GM19463 (cell line): ENCODE data around the gene CALN1.
"Not testable (repeated sequence)": the region's sequence is repeated elsewhere in the genome, so short reads cannot be mapped to it uniquely, and the experiment has no call there.

Source experiments
- ATAC-seq: cut with Tn5 transposase; IDR thresholded peaks from one replicate; pipeline ENCODE4 v1.9.1; 2021; ENCODE audit warnings: mild to moderate bottlenecking, moderate library complexity; ENCODE audit not compliant: unreplicated experiment

CALN1 gene

DNA sequence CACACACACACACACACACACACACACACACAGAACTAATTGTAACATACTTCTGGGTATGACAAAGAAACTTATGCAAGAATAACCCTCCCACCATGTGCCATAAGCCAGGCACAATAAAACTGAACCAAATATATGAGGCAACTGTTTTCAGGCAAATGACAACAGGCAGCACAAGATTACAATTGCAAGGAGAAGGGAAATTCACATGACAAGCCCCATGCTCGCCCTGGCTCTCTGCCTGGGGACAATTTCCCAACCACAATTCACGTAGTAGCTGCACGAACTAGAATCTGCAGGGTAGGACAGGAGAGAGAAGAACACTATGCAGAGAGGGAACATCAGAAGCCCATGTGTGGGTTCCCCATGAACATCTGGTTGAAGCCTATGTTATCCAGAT is 143.3 kb downstream of the CALN1 start:
- ATAC-seq: no peak

DNA sequence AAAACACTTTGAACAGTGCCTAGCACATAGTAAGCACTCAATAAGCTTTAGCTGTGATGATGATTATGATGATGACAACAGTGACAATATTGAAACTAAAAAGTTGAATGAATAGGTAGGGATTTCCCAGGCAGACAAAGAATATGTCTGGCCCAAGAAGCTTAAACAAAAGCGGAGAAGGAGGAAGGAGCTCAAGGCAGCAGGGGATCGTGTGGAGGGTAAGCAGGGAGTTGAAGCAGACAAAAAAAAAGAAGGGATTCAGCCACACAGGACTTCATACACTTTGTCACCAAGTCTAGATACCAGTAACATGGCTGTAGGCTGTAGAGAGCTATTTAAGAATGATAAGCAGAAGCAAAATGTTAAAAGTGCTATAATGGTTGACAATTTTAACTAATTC is 144.0 kb downstream of the CALN1 start:
- ATAC-seq: no peak

DNA sequence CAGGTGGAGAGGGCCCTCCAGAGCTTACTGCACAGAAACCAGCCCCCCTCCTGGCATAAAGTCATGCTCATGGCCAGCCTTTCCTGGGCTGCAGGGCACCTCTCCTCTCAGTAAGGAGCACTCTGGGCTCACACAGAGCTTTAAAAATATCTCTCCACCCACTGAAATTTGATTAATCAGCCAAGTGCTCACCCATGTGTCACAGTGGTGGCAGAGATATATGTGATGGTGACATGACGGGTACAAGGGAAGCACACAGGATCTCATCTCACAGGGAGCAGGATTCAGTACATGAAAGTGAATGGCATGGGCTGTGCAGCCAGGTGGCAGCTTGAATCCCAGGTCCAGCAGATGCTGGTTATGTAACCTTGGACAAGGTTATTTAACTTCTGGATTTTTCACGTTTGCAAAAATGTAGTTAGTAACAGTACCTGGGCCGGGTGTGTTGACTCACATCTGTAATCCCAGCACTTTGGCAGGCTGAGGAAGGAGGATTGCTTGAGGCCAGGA is 144.8 kb downstream of the CALN1 start:
- ATAC-seq: no peak

DNA sequence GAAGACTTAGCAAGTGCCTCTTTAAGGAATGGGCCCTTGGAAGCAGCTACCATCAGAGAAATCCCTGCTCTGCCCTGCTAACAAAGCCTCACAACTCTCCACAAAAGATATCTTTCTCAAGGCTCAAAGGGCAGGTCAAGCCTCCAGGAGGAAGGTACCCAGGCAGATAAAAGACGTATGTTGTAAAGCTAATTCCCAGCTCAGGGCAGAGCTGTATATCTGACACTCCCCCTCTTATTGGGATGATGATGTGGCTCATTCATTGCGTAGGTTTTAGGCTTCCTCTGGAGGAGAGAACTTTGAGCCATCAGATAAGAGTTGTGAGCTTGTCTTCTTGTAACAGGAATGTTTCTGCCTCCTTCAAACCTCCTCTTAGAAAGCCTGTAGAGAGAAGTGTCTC is 145.4 kb downstream of the CALN1 start:
- no peak for ATAC-seq

DNA sequence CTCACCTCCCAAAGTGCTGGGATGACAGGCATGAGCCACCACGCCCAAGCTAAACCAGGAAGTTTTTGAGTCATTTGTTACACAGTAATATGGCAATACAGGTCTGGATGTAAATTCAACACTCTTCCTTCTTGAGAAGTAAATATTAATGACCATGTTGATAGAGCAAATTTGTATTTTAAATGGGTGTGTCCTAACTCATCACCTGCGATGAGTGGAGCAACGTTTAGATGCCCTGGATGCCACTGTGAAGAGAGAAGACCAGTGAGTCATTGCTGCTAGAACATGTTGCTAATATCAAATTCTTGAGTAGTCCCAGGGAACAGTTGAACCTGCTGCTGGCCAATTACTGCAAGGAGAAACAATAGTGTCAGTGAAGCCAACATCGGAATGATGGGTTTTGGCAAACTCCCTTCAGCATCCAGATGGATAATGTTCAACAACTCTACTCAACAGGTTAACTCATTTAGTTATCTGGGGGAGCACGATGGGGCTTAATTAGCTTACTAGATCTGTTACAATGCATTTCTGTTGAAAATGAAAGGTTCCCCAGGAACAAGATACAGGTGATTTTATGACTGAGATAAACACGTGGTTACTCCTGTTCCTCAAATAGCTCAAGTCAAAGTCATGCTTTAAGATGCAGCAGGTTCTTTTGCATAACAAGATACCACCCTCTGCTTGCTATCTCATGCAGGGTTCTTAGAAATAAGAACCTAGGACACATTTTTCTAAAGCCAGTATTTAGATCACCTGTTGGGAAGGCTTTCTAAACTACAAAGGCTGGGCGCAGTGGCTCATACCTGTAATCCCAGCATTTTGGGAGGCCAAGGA is 146.8 kb downstream of the CALN1 start:
- ATAC-seq: no peak

DNA sequence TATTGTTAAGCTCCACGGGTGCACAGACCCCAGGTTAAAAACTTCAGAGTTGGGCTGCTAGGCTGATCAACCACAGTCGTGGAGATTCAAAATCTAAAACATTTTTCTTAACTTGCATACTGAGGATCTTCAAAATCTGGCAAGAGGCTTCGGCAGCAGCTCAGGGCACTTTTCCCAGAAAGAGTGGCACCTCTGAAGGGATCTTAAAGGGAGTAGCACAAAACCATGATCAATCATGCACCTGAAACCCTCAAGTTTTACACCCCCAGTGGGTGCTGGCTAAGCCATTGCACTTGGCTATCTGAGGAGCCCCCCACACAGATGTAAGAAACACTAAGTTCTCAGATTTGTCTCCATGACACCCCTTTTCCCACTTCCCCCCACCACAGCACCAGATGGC is 151.7 kb downstream of the CALN1 start:
- no peak for ATAC-seq

DNA sequence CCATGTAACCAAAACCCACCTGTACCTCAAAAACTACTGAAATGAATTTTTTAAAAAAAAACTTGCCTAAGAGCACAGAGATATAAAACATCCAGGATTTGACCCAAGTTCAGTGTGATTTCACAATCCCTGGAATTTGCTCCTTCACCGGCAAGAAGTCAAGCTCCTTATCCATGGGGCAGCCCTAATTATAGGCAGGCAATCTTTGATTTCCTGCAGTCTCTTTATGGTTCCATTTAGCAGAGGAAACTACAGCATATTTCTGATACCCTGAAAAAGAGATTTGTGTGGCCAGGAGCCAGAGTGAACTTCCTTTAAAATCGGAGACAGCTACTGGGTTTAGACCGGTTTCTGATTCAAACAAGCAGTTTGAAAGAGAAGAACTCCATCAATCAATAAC is 154.1 kb downstream of the CALN1 start:
- ATAC-seq: no peak

DNA sequence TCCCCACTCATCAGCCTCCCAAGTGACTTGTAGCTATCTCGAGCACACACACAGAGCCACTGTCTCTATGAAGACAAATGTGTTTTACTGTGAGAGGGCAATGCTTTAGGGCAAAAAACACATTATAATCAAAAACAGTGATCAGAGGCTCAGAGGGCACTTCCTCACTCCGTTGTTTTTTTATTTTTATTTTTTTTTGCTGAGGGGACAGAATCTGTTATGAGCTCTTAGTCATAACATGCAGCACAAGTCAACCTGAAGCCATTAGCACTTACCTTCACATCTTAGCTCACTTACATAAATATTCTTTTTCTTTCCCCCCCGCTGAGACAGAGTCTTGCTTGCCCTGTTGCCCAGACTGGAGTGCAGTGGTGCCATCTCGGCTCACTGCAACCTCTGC is 157.7 kb downstream of the CALN1 start:
- no peak for ATAC-seq

DNA sequence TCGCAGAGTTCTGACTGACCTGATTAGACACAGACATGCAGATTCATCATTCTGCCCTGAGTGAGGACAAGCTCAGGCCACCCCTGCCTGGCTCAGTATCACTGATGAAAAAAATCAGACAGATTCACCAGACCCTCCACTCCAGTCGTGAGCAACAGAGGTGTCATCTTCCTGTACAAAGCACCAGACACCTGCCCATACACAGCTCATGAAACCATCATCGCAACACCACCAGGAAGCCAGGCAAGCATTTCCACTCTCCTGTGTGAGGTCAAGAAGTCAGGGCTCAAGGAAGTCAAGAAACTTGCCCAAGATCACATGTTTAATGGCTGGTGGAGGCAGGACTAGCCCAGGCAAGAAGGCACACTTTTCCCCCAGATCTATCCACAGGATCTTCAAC is 163.0 kb downstream of the CALN1 start:
- no peak for ATAC-seq

DNA sequence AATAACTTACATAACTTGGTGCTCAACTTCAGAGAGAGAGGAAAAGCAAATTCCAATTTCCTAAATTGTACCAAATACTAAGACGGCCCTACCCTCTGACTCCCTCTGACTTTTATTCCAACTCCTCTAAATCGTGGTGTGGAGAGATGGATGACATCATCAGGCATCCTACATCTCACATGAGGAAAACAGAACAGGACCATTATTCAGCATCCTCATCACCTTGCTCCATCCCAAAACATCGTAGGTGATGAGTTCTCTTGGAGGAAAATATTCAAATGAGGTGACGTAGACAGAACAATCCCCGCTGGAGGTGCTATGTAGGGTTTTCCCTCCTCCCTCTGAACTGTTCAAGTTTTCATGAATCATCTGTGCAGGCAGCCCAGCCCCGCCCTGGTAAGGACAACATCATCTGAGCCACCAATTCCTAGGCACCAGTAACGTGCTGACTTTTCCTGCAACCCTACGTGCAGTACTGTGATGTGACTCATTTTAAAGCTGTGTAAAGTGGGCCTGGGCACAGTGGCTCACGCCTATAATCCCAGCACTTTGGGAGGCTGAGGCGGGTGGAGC is 167.2 kb downstream of the CALN1 start:
- ATAC-seq: no peak

DNA sequence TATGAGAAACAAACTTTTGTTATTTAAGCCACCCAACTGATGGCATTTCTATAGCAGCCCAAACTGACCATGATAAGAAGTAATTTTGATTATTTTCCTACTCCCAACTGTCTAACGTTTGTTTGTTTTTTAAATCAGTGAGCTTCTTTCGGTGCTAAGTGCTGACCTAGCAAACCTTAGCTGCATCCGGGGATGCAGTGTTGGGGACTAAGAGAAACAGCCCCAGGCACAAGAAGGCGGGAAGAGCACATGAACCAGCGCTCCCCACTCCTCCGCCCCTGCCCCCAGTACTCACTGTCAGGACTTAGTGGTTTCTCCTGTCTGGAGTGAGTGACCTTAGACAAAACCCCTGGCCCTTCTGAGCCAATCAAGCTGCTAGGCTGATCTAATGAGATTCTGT is 168.8 kb downstream of the CALN1 start:
- no peak for ATAC-seq

DNA sequence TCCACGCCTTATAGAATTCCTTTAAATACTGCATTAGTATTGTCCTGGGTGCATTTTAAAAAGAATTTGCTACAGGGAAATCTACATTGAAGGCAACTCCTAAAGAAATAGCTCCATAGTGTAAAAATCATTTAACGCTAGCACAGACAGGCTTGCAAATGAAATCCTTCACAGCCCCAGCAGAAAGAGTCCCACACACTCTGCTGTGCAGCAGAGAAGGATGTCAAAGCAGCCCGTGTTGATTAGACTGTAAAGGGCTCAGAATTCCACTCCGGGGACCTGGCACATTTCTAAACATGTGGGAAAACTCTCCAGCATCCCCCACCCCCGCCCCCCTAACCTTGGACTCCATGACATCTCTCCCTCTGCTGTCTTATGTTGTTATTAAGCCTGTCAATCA is 176.8 kb downstream of the CALN1 start:
- no peak for ATAC-seq

DNA sequence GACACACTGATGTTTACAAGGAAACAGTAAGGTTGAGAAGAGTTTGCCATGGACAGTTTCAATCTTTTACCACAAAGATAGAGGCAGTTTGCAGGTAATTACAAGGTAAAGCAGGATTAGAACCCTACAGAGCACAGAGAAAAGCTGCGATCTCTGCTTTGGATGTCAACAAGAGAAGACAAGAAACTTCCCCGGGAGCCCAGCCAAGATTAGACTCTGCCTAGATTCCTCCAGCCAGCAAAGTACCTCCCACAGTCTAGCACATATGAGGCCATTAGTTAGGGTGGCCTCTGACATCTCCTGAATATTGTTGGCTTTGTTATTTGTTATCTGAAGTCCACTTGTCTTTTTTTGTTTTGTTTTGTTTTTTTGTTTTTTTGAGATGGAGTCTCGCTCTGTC is 178.1 kb downstream of the CALN1 start:
- ATAC-seq: no peak

DNA sequence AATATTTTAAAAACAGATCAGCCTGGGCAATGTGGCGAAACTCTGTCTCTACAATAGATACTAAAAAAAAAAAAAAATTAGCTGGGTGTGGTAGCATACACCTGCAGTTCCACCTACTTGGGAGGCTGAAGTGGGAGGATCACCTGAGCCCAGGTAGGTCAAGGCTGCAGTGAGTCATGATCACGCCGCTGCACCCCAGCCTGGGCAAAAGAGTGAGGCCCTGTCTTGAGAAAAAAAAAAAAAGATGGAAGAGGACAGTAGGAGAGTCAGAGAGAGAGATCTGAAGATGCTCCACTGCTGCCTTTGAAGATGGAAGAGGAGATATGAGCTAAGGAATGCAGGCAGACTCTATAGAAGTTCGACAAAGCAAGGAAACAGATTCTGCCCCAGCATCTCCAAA is 181.9 kb downstream of the CALN1 start:
- ATAC-seq: no peak

DNA sequence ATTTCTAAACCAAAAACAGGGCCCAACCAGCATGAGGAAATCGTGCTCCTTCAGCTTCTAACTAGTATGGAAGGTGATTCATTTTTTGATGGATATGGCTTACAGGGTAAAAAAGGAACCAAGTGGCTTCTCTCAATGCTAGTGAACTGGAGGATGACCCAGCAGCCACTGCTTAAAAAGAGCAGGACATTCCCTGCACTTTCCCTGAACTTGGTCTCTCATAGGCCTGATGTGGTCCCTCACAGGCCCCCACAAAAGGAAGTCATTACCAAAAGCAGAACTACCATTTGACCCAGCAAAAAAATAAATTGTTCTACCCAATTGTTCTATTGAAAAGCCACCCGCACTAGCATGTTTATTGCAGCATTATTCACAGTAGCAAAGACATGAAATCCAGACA is 188.8 kb downstream of the CALN1 start:
- ATAC-seq: no peak

DNA sequence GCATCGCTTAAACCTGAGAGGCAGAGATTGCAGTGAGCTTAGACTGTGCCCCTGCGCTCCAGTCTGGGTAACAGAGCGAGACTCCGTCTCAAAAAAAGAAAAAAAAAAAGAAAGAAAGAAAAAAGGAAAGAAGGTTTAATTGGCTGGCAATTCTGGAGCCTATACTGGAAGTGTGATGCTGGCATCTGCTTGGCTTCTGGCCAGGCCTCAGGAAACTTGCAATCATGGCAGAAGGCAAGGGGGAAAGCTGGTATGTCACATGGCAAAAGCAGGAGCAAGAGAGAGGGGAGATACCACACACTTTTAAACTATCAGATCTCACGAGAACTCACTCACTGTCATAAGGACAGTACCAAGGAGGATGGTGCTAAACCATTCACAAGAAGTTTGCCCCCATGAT is 190.0 kb downstream of the CALN1 start:
- no peak for ATAC-seq

DNA sequence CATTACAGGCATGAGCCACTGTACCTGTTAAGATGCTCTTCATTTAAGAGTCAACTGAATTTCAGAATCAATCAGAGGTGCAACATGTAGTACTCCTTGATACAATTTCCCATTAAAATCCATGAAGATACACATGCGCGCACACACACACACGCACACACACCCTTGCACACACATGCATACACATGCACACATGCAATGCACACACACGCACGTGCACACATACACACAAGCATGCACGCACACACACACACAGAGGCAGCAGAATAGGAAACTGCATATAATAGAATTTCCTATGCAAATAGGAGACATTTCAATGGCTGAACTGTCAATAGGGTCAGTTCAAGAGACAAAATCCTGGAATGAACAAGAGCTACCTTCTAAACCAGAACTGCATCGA is 192.6 kb downstream of the CALN1 start:
- no peak for ATAC-seq

DNA sequence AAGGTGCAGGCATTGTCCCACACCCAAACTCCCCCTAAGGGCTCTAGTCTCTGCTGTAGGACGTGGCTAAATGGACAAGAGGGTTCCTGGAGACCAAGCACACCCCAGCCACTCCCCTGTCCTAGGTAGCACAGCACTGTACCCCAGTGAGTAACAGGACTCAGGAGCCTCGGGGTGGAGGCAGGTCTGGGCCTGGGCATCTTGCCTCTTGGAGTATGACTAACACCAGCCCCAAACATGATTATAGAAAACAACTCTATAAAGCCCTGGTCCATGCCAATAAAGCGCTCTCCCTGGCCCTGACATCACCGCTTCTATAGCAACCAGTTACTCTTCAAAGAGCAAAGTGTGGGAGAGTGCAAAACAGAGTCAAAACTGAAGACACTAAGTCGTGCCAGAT is 195.0 kb downstream of the CALN1 start:
- no peak for ATAC-seq

DNA sequence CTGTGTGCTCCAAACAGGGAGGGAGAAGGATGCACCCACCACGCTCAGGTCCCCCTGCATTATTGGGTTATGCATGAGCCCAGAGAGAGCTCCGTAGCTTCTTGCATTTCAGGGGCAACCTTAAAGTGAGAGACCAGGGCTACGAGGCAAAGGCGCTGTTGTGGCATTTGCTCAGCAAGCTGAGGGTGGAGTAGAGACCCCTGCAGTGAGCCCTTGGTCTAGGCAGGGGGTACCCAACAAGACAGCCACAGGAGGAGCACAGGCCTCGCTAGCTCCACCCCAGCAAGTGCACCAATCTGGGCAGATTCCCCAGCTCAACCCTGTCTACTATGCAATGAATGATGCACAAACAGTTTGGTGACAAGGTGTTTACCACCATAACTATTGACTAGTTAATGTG is 198.4 kb downstream of the CALN1 start:
- no peak for ATAC-seq

DNA sequence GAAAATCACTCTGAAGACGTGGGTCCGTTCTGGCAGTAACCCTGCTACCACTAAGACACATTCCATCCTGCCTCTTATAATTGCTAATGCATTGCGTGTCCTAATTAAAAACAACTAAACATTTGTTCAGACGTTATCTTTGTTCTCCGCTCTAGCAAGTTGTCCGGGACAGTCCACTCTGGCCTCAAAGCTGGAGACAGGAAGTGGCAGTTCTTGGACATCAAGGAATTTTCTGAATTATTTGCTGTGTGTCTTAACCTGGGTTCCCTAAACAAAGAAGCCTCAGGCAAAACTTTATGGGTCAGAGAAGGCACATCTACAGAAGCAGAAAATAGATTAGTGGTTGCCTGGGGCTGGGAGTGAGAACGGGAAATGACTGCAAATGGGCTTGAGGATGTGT is 199.1 kb downstream of the CALN1 start:
- no peak for ATAC-seq

DNA sequence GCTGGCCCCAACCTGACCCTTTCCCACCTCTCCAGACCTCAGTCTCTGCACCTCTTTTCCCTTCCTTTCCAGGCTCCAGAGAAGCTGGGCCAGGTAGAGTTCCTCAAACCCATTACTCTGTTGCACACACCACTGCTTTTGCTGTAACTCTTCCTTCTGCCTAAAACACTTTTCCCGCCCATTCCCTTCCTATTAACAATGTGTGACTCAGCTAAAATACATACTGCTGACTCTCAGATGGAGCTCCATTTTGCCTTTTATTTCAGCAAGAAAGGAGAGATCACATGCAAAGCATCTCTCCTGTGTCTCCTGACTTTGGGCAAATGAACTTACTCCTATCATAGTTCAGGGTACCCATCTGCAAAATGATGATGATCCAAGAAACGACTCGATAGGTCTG is 201.0 kb downstream of the CALN1 start:
- ATAC-seq: no peak

DNA sequence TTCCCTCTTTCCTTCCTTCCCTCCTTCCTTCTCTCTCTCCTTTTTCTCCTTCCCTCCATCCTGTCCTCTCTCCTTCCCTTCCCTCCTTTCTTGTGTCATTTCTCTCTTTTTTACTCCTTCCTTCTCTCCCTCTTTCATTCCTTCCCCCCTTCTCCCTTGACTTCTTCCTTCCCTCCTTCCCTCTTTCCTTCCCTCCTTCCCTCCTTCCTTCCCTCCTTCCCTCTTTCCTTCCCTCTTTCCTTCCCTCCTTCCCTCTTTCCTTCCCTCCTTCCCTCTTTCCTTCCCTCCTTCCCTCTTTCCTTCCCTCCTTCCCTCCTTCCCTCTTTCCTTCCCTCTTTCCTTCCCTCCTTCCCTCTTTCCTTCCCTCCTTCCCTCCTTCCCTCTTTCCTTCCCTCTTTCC is 203.1 kb downstream of the CALN1 start:
- not testable (repeated sequence) for ATAC-seq

DNA sequence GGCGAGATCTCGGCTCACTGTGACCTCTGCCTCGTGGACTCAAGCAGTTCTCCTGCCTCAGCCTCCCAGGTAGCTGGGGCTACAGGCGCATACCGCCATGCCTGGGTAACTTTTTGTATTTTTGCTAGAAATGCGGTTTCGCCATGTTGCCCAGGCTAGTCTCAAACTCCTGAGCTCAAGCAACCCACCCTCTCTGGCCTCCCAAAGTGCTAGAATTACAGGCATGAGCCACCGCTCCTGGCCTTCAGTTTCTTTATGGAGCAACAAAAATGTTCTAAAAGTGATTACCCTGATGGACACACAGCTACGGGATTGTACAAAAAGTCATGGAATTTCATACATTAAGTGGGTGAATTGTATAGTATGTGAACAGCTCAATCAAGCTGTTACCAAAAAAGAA is 216.0 kb downstream of the CALN1 start:
- ATAC-seq: no peak
